Heart left ventricle (tissue), 16 donors: ENCODE results near the gene CERS1. TPM values are rescaled to one million over a fixed set of nuclear protein-coding genes. Genes with fewer than 3 reads are reported as not detected.

Experiments
- ATAC-seq, 4 donors: fragments of 200-7000 bp; cut with Tn5 transposase; one replicate each; pipeline ENCODE4 v1.9.1; 2020 to 2022; ENCODE audit warnings: moderate library complexity in 4 of 4, mild to moderate bottlenecking in 3 of 4, moderate number of reproducible peaks in 1 of 4
- DNase-seq, 5 donors: peaks; one replicate each; pipeline ENCODE4 v3.0.0-alpha.2; 2020
- H3K27ac ChIP-seq, 12 donors: fragments of 200-600 bp; sonication (generic) in 4 of 12; one replicate each; pipeline versions ENCODE4 v1.5.0 to v1.8.0; 2016 to 2022; ENCODE audit warnings: mild to moderate bottlenecking in 2 of 12
- H3K27me3 ChIP-seq, 9 donors: fragments of 200-600 bp; sonication (generic) in 2 of 9; one replicate each; pipeline versions ENCODE4 v1.5.1 to v1.8.0; 2016 to 2022; ENCODE audit warnings: mild to moderate bottlenecking in 3 of 9
- H3K36me3 ChIP-seq, 9 donors: fragments of 200-600 bp; sonication (generic) in 2 of 9; one replicate each; pipeline versions ENCODE4 v1.5.0 to v1.8.0; 2018 to 2022; ENCODE audit warnings: mild to moderate bottlenecking in 2 of 9
- H3K4me1 ChIP-seq, 12 donors: fragments of 200-600 bp; sonication (generic) in 4 of 12; one replicate each; pipeline versions ENCODE4 v1.5.0 to v1.8.0; 2016 to 2022; ENCODE audit warnings: mild to moderate bottlenecking in 3 of 12
- H3K4me3 ChIP-seq, 12 donors: fragments of 200-600 bp; sonication (generic) in 4 of 12; one replicate each; pipeline versions ENCODE4 v1.5.0 to v1.8.0; 2017 to 2022; ENCODE audit warnings: mild to moderate bottlenecking in 9 of 12, moderate library complexity in 4 of 12
- H3K9me3 ChIP-seq, 12 donors: fragments of 200-600 bp; sonication (generic) in 4 of 12; one replicate each; pipeline versions ENCODE4 v1.5.0 to v1.8.0; 2016 to 2022; ENCODE audit warnings: mild to moderate bottlenecking in 1 of 12
- CTCF ChIP-seq, 12 donors: fragments of 200-600 bp; sonication (generic) in 4 of 12; IDR thresholded peaks; one replicate each; pipeline versions ENCODE4 v1.5.0 to v1.8.0; 2018 to 2022; ENCODE audit warnings: antibody characterized with exemption in 12 of 12, mild to moderate bottlenecking in 5 of 12
- POLR2A ChIP-seq, 2 donors: fragments of 450-650 bp; IDR thresholded peaks; one replicate each; pipeline ENCODE4 v1.6.1; 2017; ENCODE audit warnings: antibody characterized with exemption in 2 of 2, mild to moderate bottlenecking in 2 of 2, moderate library complexity in 2 of 2
- WGBS, 4 donors: extraction: QIAGEN DNeasy Blood & Tissue Kit in 2 of 4; methylation state at CpG; one replicate each; pipeline versions ENCODE4 v1.1.5 to v1.1.7; 2013 to 2018; 5-methylcytosine and 5-hydroxymethylcytosine counted together
- intact Hi-C, 10 donors: fragments of 100-400 bp; cut with DNase I; formaldehyde crosslinking; loops; one replicate each; pipeline versions ENCODE4 v1.11.1 to v1.14.2; 2022
- polyA plus RNA-seq, 2 donors: library from polyadenylated mRNA; stranded (reverse); fragments of 200-250 nt; gene quantifications; one replicate each; pipeline ENCODE4 v1.2.3, GENCODE V29; 2013
- total RNA-seq, 9 donors: library from RNA; depleted of rRNA in 2 of 9; stranded (reverse); fragments of >200 nt in 2 of 9; fragmentation: NEBNext Ultra II Directional in 3 of 9; extraction: Animal tissue kit (Norgen Biotek cat#: 25700) in 3 of 9; gene quantifications; one replicate each; pipeline versions ENCODE4 v1.1.0 to v1.2.4, GENCODE V29; 2016 to 2023
- donor health status: ischemic (EF 13 %, LVEDD 7.1; RV severe dilation, severe dysfunction).
- donor health status: healthy with polysubstance abuse.
- donor health status: DM: no; HTN: yes; CAD: no.
- donor health status: DM: no; HTN: no; CAD: no.
- donor health status: ischemic (EF 25% LVEDD 6.9; RV normal size, moderate dysfunction).
- donor health status: ischemic (EF 25% LVEDD 5.7; RV mildly dilated, moderate dysfunction).
- donor health status: healthy.
- donor health status: DM: yes; HTN: yes; CAD: no.
- donor health status: ischemic (EF 35%, LVEDD 5.7; RV mildly dilated, moderate dysfunction).
- donor health status: nonischemic (EF 11% LVEDD 7.7; RV severe dilation, severe dysfunction).
- donor health status: DM: yes; HTN: yes; CAD: no.
- donor health status: PGD.
- donor health status: ischemic (EF 29% LVEDD 5.4; RV normal size, mild dysfunction).
- donor health status: nonischemic (EF 23%, LVEDD 6.1; RV moderate dilation, normal function).

The CERS1 gene
- total and polyA plus RNA-seq, 11 donors, result 0.21 to 2.1 (median 0.52) TPM

- WGBS, 4 donors, result 70 to 72% (median 71%) methylated on average over 12 to 16 of the region's 16 CpGs
- peaks cover 0 to 26% (median 12%) of the 10 kb centered on the region in 12 donors for H3K4me1 ChIP-seq
- no peak for TF ChIP-seq POLR2A (IDR thresholded peaks at IDR 0.05)
- no peak for TF ChIP-seq CTCF (IDR thresholded peaks at IDR 0.05)
- no peaks in the 10 kb centered on the region for H3K27me3 ChIP-seq
- ATAC-seq, result no peak
- no peak for DNase-seq
- no peak overlapping the region for H3K27ac ChIP-seq
- intact Hi-C loops, result no loop called here
- H3K4me3 ChIP-seq, result no peak overlapping the region
- peaks cover 13 to 96% (median 93%) of the 10 kb centered on the region in 9 donors for H3K36me3 ChIP-seq
- H3K9me3 ChIP-seq, result no peaks in the 10 kb centered on the region
These were observed 32.1 kb downstream of the CERS1 start for GRCh38 chr19:18863843-18864362.

GRCh38 chr19:18862976-18863842 lies 32.7 kb downstream of the CERS1 start:
- TF ChIP-seq CTCF (IDR thresholded peaks at IDR 0.05), result no peak
- no peak for TF ChIP-seq POLR2A (IDR thresholded peaks at IDR 0.05)
- intact Hi-C loops, result no loop called here
- Histone ChIP-seq H3K4me1 (peaks cover 0 to 26% (median 12%) of the 10 kb centered on the region in 12 donors), H3K27me3 (no peaks in the 10 kb centered on the region), H3K4me3 (no peak overlapping the region), H3K27ac (no peak overlapping the region), H3K36me3 (peaks cover 13 to 100% (median 98%) of the 10 kb centered on the region in 9 donors), H3K9me3 (no peaks in the 10 kb centered on the region)
- no peak for ATAC-seq
- DNase-seq, result peak in 1 of 5 donors; percentile 14
- 80 to 93% (median 89%) methylated on average over 20 to 33 of the region's 33 CpGs for WGBS, 4 donors

GRCh38 chr19:18861917-18862316 lies 34.0 kb downstream of the CERS1 start:
- intact Hi-C loops, result no loop called here
- peaks cover 0 to 25% (median 12%) of the 10 kb centered on the region in 12 donors for H3K4me1 ChIP-seq
- whole genome bisulfite sequencing, 4 donors, result 90 to 96% (median 92%) methylated on average over 11 to 12 of the region's 12 CpGs
- TF ChIP-seq POLR2A (IDR thresholded peaks at IDR 0.05) (no peak), CTCF (IDR thresholded peaks at IDR 0.05) (no peak)
- no peak overlapping the region for H3K4me3 ChIP-seq
- peaks cover 11 to 100% (median 98%) of the 10 kb centered on the region in 9 donors for H3K36me3 ChIP-seq
- ATAC-seq, result no peak
- H3K9me3 ChIP-seq, result no peaks in the 10 kb centered on the region
- H3K27ac ChIP-seq, result no peak overlapping the region
- DNase-seq, result no peak
- no peaks in the 10 kb centered on the region for H3K27me3 ChIP-seq

GRCh38 chr19:18861235-18861634 lies 34.7 kb downstream of the CERS1 start:
- 86 to 92% (median 89%) methylated on average over 9 of the region's 9 CpGs for WGBS, 4 donors

More at GRCh38 chr19:18861235-18861634, 34.7 kb downstream of the CERS1 start:
- Histone ChIP-seq H3K9me3 (no peaks in the 10 kb centered on the region), H3K27me3 (no peaks in the 10 kb centered on the region), H3K4me3 (no peak overlapping the region), H3K4me1 (peaks cover 0 to 22% (median 8%) of the 10 kb centered on the region in 12 donors), H3K36me3 (peaks cover 12 to 100% (median 100%) of the 10 kb centered on the region in 9 donors), H3K27ac (no peak overlapping the region)
- intact Hi-C loops, result no loop called here
- ATAC-seq (no peak), DNase-seq (no peak)
- TF ChIP-seq POLR2A (IDR thresholded peaks at IDR 0.05) (no peak), CTCF (IDR thresholded peaks at IDR 0.05) (no peak)
